DOHH2 (cell line): ENCODE measurements around the gene HP.

ENCODE experiments used
- EZH2phosphoT487 ChIP-seq: fragments of 200-600 bp; sonication (generic); IDR thresholded peaks from 2 replicates; pipeline ENCODE4 v1.6.1; 2017; ENCODE audit warnings: borderline replicate concordance, mild to moderate bottlenecking, antibody characterized with exemption, low read length, moderate library complexity, mixed read lengths
- TF ChIP-seq, protein P1 (sequence below): fragments of 200-600 bp; sonication (generic); IDR thresholded peaks from one replicate; pipeline ENCODE4 v1.5.1; 2014; ENCODE audit warnings: antibody characterized with exemption, mild to moderate bottlenecking, low read depth, low read length; ENCODE audit not compliant: poor library complexity, severe bottlenecking

DNA sequence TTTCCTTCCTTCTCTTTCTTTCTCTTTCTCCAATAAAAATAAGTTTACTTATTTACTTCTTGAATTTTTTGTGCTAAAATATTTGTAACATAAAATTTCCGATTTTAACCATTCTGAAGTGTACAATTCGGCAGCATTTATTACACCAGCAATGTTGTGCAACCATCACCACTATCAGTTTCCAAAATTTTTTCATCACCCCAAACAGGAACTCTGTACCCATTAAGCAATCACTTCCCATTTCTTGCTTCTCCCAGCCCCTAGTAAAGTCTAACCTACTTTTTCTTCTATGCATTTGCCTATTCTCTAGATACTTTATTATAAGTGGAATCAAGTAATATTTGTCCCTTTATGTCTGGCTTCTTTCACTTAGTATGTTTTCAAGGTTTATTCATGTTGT is 2.5 kb upstream of the HP start:
- TF ChIP-seq, protein P1, sequence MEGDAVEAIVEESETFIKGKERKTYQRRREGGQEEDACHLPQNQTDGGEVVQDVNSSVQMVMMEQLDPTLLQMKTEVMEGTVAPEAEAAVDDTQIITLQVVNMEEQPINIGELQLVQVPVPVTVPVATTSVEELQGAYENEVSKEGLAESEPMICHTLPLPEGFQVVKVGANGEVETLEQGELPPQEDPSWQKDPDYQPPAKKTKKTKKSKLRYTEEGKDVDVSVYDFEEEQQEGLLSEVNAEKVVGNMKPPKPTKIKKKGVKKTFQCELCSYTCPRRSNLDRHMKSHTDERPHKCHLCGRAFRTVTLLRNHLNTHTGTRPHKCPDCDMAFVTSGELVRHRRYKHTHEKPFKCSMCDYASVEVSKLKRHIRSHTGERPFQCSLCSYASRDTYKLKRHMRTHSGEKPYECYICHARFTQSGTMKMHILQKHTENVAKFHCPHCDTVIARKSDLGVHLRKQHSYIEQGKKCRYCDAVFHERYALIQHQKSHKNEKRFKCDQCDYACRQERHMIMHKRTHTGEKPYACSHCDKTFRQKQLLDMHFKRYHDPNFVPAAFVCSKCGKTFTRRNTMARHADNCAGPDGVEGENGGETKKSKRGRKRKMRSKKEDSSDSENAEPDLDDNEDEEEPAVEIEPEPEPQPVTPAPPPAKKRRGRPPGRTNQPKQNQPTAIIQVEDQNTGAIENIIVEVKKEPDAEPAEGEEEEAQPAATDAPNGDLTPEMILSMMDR = no peak
- no peak for TF ChIP-seq EZH2phosphoT487
